ENCODE measurements around the gene DMTF1.

DMTF1 gene

GRCh38 chr7:87119581-87119980, 32.7 kb upstream of the DMTF1 start:
- no peaks in the 10 kb centered on the region for H3K27me3 ChIP-seq (ENCODE audit: control insufficient read depth, insufficient read depth, low read length)
- no peak overlapping the region for H3K9ac ChIP-seq (ENCODE audit: low read length)
- H3K4me1 ChIP-seq (ENCODE audit: control insufficient read depth, insufficient read depth, low read length): no peaks in the 10 kb centered on the region
- no peak overlapping the region for H3K27ac ChIP-seq (ENCODE audit: low read depth, low read length)
- H3K4me3 ChIP-seq (ENCODE audit: low read depth, low read length): no peak overlapping the region
- H3K9me3 ChIP-seq (ENCODE audit: control insufficient read depth, insufficient read depth, low read depth, low read length): peaks cover 3% of the 10 kb centered on the region; the same call in 1 of the 2 replicates
- H3K36me3 ChIP-seq (ENCODE audit: control insufficient read depth, insufficient read depth, low read length): no peaks in the 10 kb centered on the region

GRCh38 chr7:87123105-87123504, 29.1 kb upstream of the DMTF1 start:
- Histone ChIP-seq H3K36me3 (ENCODE audit: control insufficient read depth, insufficient read depth, low read length) (no peaks in the 10 kb centered on the region), H3K9ac (ENCODE audit: low read length) (no peak overlapping the region), H3K9me3 (ENCODE audit: control insufficient read depth, insufficient read depth, low read depth, low read length) (no peaks in the 10 kb centered on the region), H3K4me1 (ENCODE audit: control insufficient read depth, insufficient read depth, low read length) (no peaks in the 10 kb centered on the region; the same call in 1 of the 2 replicates), H3K27me3 (ENCODE audit: control insufficient read depth, insufficient read depth, low read length) (no peaks in the 10 kb centered on the region), H3K4me3 (ENCODE audit: low read depth, low read length) (no peak overlapping the region), H3K27ac (ENCODE audit: low read depth, low read length) (no peak overlapping the region)

GRCh38 chr7:87127019-87127418, 25.2 kb upstream of the DMTF1 start:
- H3K4me1 ChIP-seq (ENCODE audit: control insufficient read depth, insufficient read depth, low read length): peaks cover 17% of the 10 kb centered on the region
- no peak overlapping the region for H3K9ac ChIP-seq (ENCODE audit: low read length)
- H3K4me3 ChIP-seq (ENCODE audit: low read depth, low read length): no peak overlapping the region
- H3K36me3 ChIP-seq (ENCODE audit: control insufficient read depth, insufficient read depth, low read length): no peaks in the 10 kb centered on the region
- H3K9me3 ChIP-seq (ENCODE audit: control insufficient read depth, insufficient read depth, low read depth, low read length): no peaks in the 10 kb centered on the region
- H3K27me3 ChIP-seq (ENCODE audit: control insufficient read depth, insufficient read depth, low read length): no peaks in the 10 kb centered on the region
- H3K27ac ChIP-seq (ENCODE audit: low read depth, low read length): no peak overlapping the region

GRCh38 chr7:87128861-87129267, 23.4 kb upstream of the DMTF1 start:
- H3K4me1 ChIP-seq (ENCODE audit: control insufficient read depth, insufficient read depth, low read length): peaks cover 17% of the 10 kb centered on the region
- no peaks in the 10 kb centered on the region for H3K36me3 ChIP-seq (ENCODE audit: control insufficient read depth, insufficient read depth, low read length)
- no peaks in the 10 kb centered on the region for H3K9me3 ChIP-seq (ENCODE audit: control insufficient read depth, insufficient read depth, low read depth, low read length)
- H3K27ac ChIP-seq (ENCODE audit: low read depth, low read length): no peak overlapping the region
- H3K27me3 ChIP-seq (ENCODE audit: control insufficient read depth, insufficient read depth, low read length): no peaks in the 10 kb centered on the region
- H3K9ac ChIP-seq (ENCODE audit: low read length): peak overlapping the region; percentile 1
- H3K4me3 ChIP-seq (ENCODE audit: low read depth, low read length): peak overlapping the region; percentile 27

GRCh38 chr7:87129332-87129731, 22.9 kb upstream of the DMTF1 start:
- peak overlapping the region; percentile 27 for H3K4me3 ChIP-seq (ENCODE audit: low read depth, low read length)
- H3K27ac ChIP-seq (ENCODE audit: low read depth, low read length): peak overlapping the region; percentile 49
- peaks cover 17% of the 10 kb centered on the region for H3K4me1 ChIP-seq (ENCODE audit: control insufficient read depth, insufficient read depth, low read length)
- peak overlapping the region; percentile 1 for H3K9ac ChIP-seq (ENCODE audit: low read length)
- no peaks in the 10 kb centered on the region for H3K27me3 ChIP-seq (ENCODE audit: control insufficient read depth, insufficient read depth, low read length)
- H3K36me3 ChIP-seq (ENCODE audit: control insufficient read depth, insufficient read depth, low read length): no peaks in the 10 kb centered on the region
- H3K9me3 ChIP-seq (ENCODE audit: control insufficient read depth, insufficient read depth, low read depth, low read length): no peaks in the 10 kb centered on the region

- Histone ChIP-seq H3K9ac (ENCODE audit: low read length) (no peak overlapping the region), H3K4me1 (ENCODE audit: control insufficient read depth, insufficient read depth, low read length) (peaks cover 17% of the 10 kb centered on the region), H3K27ac (ENCODE audit: low read depth, low read length) (peak overlapping the region; percentile 49), H3K27me3 (ENCODE audit: control insufficient read depth, insufficient read depth, low read length) (no peaks in the 10 kb centered on the region), H3K4me3 (ENCODE audit: low read depth, low read length) (no peak overlapping the region), H3K36me3 (ENCODE audit: control insufficient read depth, insufficient read depth, low read length) (no peaks in the 10 kb centered on the region), H3K9me3 (ENCODE audit: control insufficient read depth, insufficient read depth, low read depth, low read length) (no peaks in the 10 kb centered on the region)
These were observed 22.4 kb upstream of the DMTF1 start for GRCh38 chr7:87129848-87130247.

GRCh38 chr7:87131771-87132170, 20.5 kb upstream of the DMTF1 start:
- Histone ChIP-seq H3K4me3 (ENCODE audit: low read depth, low read length) (no peak overlapping the region), H3K36me3 (ENCODE audit: control insufficient read depth, insufficient read depth, low read length) (no peaks in the 10 kb centered on the region), H3K27ac (ENCODE audit: low read depth, low read length) (no peak overlapping the region), H3K9ac (ENCODE audit: low read length) (no peak overlapping the region), H3K9me3 (ENCODE audit: control insufficient read depth, insufficient read depth, low read depth, low read length) (no peaks in the 10 kb centered on the region), H3K4me1 (ENCODE audit: control insufficient read depth, insufficient read depth, low read length) (peaks cover 17% of the 10 kb centered on the region), H3K27me3 (ENCODE audit: control insufficient read depth, insufficient read depth, low read length) (no peaks in the 10 kb centered on the region)

GRCh38 chr7:87137271-87137670, 15.0 kb upstream of the DMTF1 start:
- Histone ChIP-seq H3K9me3 (ENCODE audit: control insufficient read depth, insufficient read depth, low read depth, low read length) (no peaks in the 10 kb centered on the region), H3K27ac (ENCODE audit: low read depth, low read length) (no peak overlapping the region), H3K4me1 (ENCODE audit: control insufficient read depth, insufficient read depth, low read length) (no peaks in the 10 kb centered on the region), H3K36me3 (ENCODE audit: control insufficient read depth, insufficient read depth, low read length) (no peaks in the 10 kb centered on the region), H3K27me3 (ENCODE audit: control insufficient read depth, insufficient read depth, low read length) (no peaks in the 10 kb centered on the region), H3K4me3 (ENCODE audit: low read depth, low read length) (no peak overlapping the region), H3K9ac (ENCODE audit: low read length) (no peak overlapping the region)

- Histone ChIP-seq H3K9me3 (ENCODE audit: control insufficient read depth, insufficient read depth, low read depth, low read length) (no peaks in the 10 kb centered on the region), H3K27ac (ENCODE audit: low read depth, low read length) (no peak overlapping the region), H3K4me3 (ENCODE audit: low read depth, low read length) (no peak overlapping the region), H3K36me3 (ENCODE audit: control insufficient read depth, insufficient read depth, low read length) (no peaks in the 10 kb centered on the region), H3K27me3 (ENCODE audit: control insufficient read depth, insufficient read depth, low read length) (no peaks in the 10 kb centered on the region), H3K4me1 (ENCODE audit: control insufficient read depth, insufficient read depth, low read length) (no peaks in the 10 kb centered on the region), H3K9ac (ENCODE audit: low read length) (no peak overlapping the region)
These were observed 12.7 kb upstream of the DMTF1 start for GRCh38 chr7:87139514-87139913.

- Histone ChIP-seq H3K9ac (ENCODE audit: low read length) (no peak overlapping the region), H3K36me3 (ENCODE audit: control insufficient read depth, insufficient read depth, low read length) (no peaks in the 10 kb centered on the region), H3K4me1 (ENCODE audit: control insufficient read depth, insufficient read depth, low read length) (no peaks in the 10 kb centered on the region), H3K9me3 (ENCODE audit: control insufficient read depth, insufficient read depth, low read depth, low read length) (no peaks in the 10 kb centered on the region), H3K27me3 (ENCODE audit: control insufficient read depth, insufficient read depth, low read length) (no peaks in the 10 kb centered on the region), H3K27ac (ENCODE audit: low read depth, low read length) (no peak overlapping the region), H3K4me3 (ENCODE audit: low read depth, low read length) (no peak overlapping the region)
These were observed 11.9 kb upstream of the DMTF1 start for GRCh38 chr7:87140271-87140748.

- Histone ChIP-seq H3K9ac (ENCODE audit: low read length) (no peak overlapping the region), H3K27ac (ENCODE audit: low read depth, low read length) (no peak overlapping the region), H3K27me3 (ENCODE audit: control insufficient read depth, insufficient read depth, low read length) (no peaks in the 10 kb centered on the region), H3K9me3 (ENCODE audit: control insufficient read depth, insufficient read depth, low read depth, low read length) (no peaks in the 10 kb centered on the region), H3K4me3 (ENCODE audit: low read depth, low read length) (no peak overlapping the region), H3K36me3 (ENCODE audit: control insufficient read depth, insufficient read depth, low read length) (no peaks in the 10 kb centered on the region), H3K4me1 (ENCODE audit: control insufficient read depth, insufficient read depth, low read length) (0 out of 2 replicates have a peak, but pooled peaks cover 3% of the 10 kb centered on the region)
These were observed 8.0 kb upstream of the DMTF1 start for GRCh38 chr7:87144173-87144657.

Measured in HUES6 (cell line).